H1 (cell line): ENCODE results near the gene KCNK3. TPM values are rescaled to one million over a fixed set of nuclear protein-coding genes. Genes with fewer than 3 reads are reported as not detected.

Source experiments
- BACH1 ChIP-seq: IDR thresholded peaks from 2 replicates; pipeline ENCODE4 v1.6.1; 2012; ENCODE audit warnings: low read length, improper control_type of control experiment
- polyA plus RNA-seq, 7 experiments: library from polyadenylated mRNA; depleted of rRNA in 3 of 7; stranded (reverse) in 5 of 7; unstranded in 2 of 7; fragments of >200 nt in 5 of 7; fragments of 200-250 nt in 2 of 7; gene quantifications; 1 replicate in 5 of 7; 2 replicates in 1 of 7; 4 replicates in 1 of 7; pipeline versions ENCODE4 v1.2.1 to v1.2.3, GENCODE V29; 2011 to 2013; ENCODE audit warnings: missing spikeins in 2 of 7, mixed read lengths in 2 of 7
- total RNA-seq: library from RNA; stranded (reverse); fragmentation: NEBNext Ultra II Directional; extraction: Animal tissue kit (Norgen Biotek cat#: 25700); gene quantifications from 2 replicates; pipeline ENCODE4 v1.2.1, GENCODE V29; 2021
- TF ChIP-seq, protein P1 (sequence below): IDR thresholded peaks from 2 replicates; pipeline ENCODE4 v1.6.1; 2011; ENCODE audit warnings: low read depth, mild to moderate bottlenecking, low read length; ENCODE audit not compliant: insufficient read depth

KCNK3 gene
- total and polyA plus RNA-seq, 2 of the 8 experiments (the other 6 are each of a cell fraction or from before 2014, with no cell fraction given), result 0.29 to 0.30 TPM

DNA sequence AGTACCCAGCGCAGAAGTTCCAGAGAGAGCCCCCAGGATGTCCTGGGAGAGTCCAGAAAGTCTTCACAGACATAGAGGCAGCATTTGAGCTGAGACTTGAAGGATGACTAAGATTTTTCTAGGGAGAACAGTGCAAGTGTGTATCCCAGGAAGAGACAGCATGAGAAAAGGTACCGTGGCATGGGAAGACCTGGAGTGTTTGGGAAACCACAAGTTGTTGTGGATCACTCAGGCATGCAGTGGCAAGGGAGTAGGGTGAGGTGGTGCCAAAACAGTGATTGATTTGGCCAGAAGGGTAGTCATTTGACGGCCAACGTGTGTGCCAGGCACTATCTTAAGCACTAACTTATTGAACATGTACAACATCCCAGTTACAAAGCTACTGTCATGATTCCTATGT lies 24.5 kb upstream of the KCNK3 start (continued):
- no peak for TF ChIP-seq BACH1
- TF ChIP-seq, protein P1, sequence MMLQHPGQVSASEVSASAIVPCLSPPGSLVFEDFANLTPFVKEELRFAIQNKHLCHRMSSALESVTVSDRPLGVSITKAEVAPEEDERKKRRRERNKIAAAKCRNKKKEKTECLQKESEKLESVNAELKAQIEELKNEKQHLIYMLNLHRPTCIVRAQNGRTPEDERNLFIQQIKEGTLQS, result no peak
